KOPT-K1 (cell line): Measurements from ENCODE around the gene CAMTA1.
"Not testable (repeated sequence)": the region's sequence is repeated elsewhere in the genome, so short reads cannot be mapped to it uniquely, and the experiment has no call there.

Experiments
- H3K27ac ChIP-seq: fragments of 200-600 bp; sonication (generic); 2 replicates; pipeline ENCODE4 v1.5.1; 2016; ENCODE audit warnings: antibody characterized with exemption, mild to moderate bottlenecking, low read depth, low read length; ENCODE audit not compliant: poor library complexity, severe bottlenecking
- H3K36me3 ChIP-seq: fragments of 200-600 bp; sonication (generic); 2 replicates; pipeline ENCODE4 v1.5.1; 2017; ENCODE audit warnings: antibody characterized with exemption, mild to moderate bottlenecking, low read length, moderate library complexity; ENCODE audit not compliant: insufficient read depth
- H3K9me3 ChIP-seq: fragments of 200-600 bp; sonication (generic); 2 replicates; pipeline ENCODE4 v1.5.1; 2017; ENCODE audit warnings: antibody characterized with exemption, low read length, mild to moderate bottlenecking; ENCODE audit not compliant: insufficient read depth, poor library complexity, severe bottlenecking

CAMTA1 gene

GRCh38 chr1:6918925-6919511, 133.8 kb downstream of the CAMTA1 start:
- Histone ChIP-seq H3K27ac (no peak overlapping the region), H3K9me3 (peaks cover 8% of the 10 kb centered on the region), H3K36me3 (no peaks in the 10 kb centered on the region)

DNA sequence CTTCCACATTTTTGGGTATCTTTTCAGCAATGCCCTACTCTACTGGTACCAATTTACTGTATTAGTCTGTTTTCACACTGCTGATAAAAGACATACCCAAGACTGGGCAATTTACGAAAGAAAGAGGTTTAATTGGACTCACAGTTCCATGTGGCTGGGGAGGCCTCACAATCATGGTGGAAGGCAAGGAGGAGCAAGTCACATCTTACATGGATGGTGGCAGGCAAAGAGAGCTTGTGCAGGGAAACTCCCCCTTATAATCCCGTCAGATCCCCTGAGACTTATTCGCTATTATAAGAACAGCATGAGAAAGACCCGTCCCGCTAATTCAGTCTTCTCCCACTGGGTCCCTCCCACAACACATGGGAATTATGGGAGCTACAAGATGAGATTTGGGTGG, 136.3 kb downstream of the CAMTA1 start:
- not testable (repeated sequence) for H3K36me3 ChIP-seq, H3K9me3 ChIP-seq, H3K27ac ChIP-seq

DNA sequence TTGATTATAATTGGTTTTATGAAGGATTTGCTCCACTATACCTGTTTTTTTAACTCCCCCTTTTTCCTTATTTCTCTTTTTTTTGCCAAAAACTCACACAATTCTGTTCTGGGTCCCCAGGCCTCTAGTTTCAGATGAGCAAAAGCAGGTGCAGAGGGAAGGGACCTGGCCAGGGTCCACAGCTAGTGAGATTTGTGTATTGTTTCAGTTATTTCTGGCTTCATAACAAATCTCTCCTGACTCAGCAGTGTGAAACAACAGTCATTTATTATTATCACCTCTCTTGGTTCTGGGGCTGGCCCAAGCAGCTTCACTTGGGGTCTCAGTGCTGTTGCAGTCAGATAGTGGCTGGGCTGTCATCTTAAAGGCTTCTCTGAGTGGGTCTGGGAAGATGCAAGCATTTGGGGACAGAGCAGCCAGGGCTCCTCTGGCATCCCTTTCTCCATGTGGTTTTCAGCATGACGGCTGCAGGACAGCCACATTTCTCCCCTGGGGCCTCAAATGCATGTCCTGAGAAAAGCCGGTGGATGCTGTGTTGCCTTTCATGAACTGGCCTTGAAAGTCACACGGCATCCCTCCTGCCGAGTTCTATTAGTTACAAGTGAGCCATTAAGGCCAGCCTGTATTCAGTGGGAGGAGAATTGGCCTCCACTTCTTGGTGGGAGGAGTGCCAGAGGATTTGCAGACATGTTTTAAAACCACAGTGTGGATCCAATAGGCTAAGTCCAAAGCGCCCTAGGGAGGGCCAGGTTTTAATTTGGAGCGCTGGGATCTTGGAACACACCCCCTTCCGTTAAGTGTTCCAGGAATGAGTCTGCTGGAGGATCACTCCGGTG, 137.1 kb downstream of the CAMTA1 start:
- no peak overlapping the region for H3K27ac ChIP-seq
- H3K36me3 ChIP-seq: no peaks in the 10 kb centered on the region
- H3K9me3 ChIP-seq: peaks cover 8% of the 10 kb centered on the region

GRCh38 chr1:6923012-6923411, 137.8 kb downstream of the CAMTA1 start:
- H3K36me3 ChIP-seq: no peaks in the 10 kb centered on the region
- H3K27ac ChIP-seq: no peak overlapping the region
- peaks cover 8% of the 10 kb centered on the region for H3K9me3 ChIP-seq

DNA sequence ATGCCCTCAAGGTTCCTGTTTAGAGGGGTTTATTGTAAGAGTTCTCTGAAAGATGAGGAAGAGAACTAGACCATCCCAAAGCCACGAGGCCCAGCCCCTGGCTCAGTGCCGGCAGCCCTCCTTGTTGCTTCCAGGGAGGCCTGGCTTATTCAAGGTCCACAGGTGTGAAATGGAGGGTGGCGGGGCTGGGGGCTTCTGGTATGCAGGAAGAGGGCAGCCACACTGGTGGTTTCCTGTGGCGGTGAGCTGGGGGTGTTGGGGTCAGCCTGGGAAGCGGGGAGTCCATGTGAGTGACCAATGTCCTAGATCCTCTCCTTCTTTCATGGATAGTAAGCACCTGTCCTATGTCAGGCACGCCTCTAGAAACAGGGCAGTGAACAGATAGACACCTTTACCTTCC, 138.2 kb downstream of the CAMTA1 start:
- no peak overlapping the region for H3K27ac ChIP-seq

GRCh38 chr1:6923955-6924881, 139.0 kb downstream of the CAMTA1 start:
- peaks cover 8% of the 10 kb centered on the region for H3K9me3 ChIP-seq
- H3K36me3 ChIP-seq: no peaks in the 10 kb centered on the region
- no peak overlapping the region for H3K27ac ChIP-seq

More for the DNA sequence above, 138.2 kb downstream of the CAMTA1 start:
- Histone ChIP-seq H3K36me3 (no peaks in the 10 kb centered on the region), H3K9me3 (peaks cover 8% of the 10 kb centered on the region)

- no peaks in the 10 kb centered on the region for H3K36me3 ChIP-seq
Observed at GRCh38 chr1:6924891-6925290, 139.6 kb downstream of the CAMTA1 start.

DNA sequence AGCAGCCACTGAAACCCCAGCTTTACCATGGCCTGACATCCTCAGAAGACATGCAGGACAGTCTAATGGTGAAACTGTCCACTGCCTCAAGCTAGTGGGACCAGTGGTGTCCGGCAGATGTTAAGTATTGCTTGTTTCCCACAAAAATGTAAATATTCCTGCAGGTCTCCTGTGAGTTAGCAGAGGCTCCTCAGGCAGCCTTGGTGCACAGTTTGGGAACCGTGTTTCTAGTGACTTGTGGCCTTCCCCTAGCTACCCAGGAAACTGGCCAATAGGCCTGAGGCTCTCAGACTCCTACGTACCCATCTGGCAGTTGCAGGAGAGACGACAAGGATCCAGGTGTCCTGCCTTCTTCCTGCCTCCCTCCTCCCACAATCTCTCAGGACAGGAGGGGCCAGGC, 142.4 kb downstream of the CAMTA1 start:
- Histone ChIP-seq H3K9me3 (no peaks in the 10 kb centered on the region), H3K36me3 (no peaks in the 10 kb centered on the region), H3K27ac (no peak overlapping the region)

More at GRCh38 chr1:6924891-6925290, 139.6 kb downstream of the CAMTA1 start:
- Histone ChIP-seq H3K9me3 (peaks cover 8% of the 10 kb centered on the region), H3K27ac (no peak overlapping the region)

- Histone ChIP-seq H3K27ac (no peak overlapping the region), H3K36me3 (no peaks in the 10 kb centered on the region), H3K9me3 (no peaks in the 10 kb centered on the region)
Observed at GRCh38 chr1:6928106-6928885, 143.0 kb downstream of the CAMTA1 start.

DNA sequence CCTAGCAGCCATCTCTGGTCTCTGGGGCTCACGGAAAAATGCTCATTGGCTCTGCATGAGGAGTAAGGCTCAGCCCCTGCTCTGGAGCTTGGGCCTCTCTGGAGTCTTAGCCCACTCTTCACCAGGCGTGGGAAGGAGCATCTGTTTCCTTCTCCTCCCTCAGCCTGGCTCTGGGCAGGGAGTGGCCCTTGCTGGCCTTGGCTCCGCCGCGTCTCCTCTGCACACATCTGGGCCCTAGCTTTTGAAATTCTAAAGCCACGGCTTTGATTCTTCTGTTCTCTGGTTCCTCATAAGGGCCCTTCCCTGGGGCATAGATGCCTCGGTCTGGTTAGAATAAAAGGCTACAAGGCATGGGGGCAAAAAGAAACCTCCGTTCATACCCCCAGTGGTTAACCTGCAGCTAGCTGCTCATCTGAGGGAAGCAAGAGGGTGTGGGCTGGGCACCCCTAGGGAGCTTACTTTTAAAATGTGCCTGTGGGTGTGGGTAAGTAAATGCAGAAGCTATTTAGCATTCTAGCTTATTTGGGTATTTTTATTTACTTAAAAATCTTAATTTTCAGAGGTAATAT, 145.6 kb downstream of the CAMTA1 start:
- Histone ChIP-seq H3K27ac (no peak overlapping the region), H3K9me3 (no peaks in the 10 kb centered on the region), H3K36me3 (no peaks in the 10 kb centered on the region)

DNA sequence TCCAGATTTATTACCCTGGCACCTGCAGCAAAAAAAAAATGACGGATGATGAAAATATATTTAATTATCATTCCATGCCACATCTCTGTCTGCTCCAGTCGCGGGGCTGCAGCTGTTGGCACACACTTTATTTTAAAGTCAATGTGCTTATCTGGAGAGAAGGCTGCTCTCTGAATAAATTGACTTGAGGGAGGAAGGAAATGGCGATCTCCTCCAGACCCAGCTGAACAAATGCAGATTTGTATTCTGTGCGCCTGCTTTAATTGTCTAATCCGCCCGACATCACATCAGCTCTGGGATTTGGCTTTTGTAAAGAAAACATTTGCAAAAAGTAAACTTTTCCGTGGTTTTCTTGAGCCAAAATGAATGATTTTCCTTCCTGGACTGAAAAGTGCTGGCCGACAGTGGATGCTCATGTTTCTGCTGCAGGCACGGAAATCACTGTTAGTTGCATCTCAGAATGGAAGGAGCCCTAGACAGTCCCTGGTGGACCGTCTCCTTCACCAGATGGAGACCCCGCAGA, 150.2 kb downstream of the CAMTA1 start:
- H3K9me3 ChIP-seq: no peaks in the 10 kb centered on the region
- no peaks in the 10 kb centered on the region for H3K36me3 ChIP-seq
- no peak overlapping the region for H3K27ac ChIP-seq

GRCh38 chr1:6935911-6936690, 150.8 kb downstream of the CAMTA1 start:
- H3K27ac ChIP-seq: no peak overlapping the region
- H3K9me3 ChIP-seq: no peaks in the 10 kb centered on the region
- no peaks in the 10 kb centered on the region for H3K36me3 ChIP-seq

- Histone ChIP-seq H3K27ac (no peak overlapping the region), H3K36me3 (no peaks in the 10 kb centered on the region), H3K9me3 (no peaks in the 10 kb centered on the region)
Observed at GRCh38 chr1:6937048-6937447, 151.8 kb downstream of the CAMTA1 start.
